ENCODE data around the gene IMP4. TPM values are rescaled to one million over a fixed set of nuclear protein-coding genes. Genes with fewer than 3 reads are reported as not detected.

Gene IMP4
- total and polyA plus RNA-seq, 2 of the 8 experiments (the other 6 are each of a cell fraction or from before 2014, with no cell fraction given): 96.8 to 194 TPM

DNA sequence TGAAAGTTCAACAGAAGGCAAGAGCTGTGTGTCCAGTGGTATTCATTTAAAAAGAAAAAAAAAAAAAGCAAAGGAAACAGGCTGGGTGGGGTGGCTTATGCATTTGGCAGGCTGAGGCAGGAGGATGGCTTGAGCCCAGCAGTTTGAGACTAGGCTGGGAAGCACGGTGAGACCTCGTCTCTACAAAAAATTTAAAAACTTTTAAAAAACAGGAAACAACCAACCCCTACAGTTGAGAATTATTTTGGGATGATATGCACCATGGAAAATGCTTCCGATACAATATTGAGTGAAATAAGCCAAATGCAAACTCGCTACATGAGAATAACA, 44.3 kb downstream of the IMP4 start:
- H3K23ac ChIP-seq (ENCODE audit: insufficient read length): no peak overlapping the region
- no peak overlapping the region for H2BK12ac ChIP-seq (ENCODE audit: low read depth, low read length)
- peaks cover 6% of the 10 kb centered on the region; the same call in 1 of the 2 replicates for H3K23me2 ChIP-seq (ENCODE audit: low read depth, low read length)
- peaks cover 0 to 10% (median 5%) of the 10 kb centered on the region in 4 experiments; a peak in 4 of 7 replicates for H3K27me3 ChIP-seq (replicated peaks in 1 of 4; ENCODE audit: control insufficient read depth in 3 of 4, extremely low read depth in 1 of 4, insufficient read depth in 3 of 4, low read length in 3 of 4)
- no peaks in the 10 kb centered on the region for H3K9me3 ChIP-seq (ENCODE audit: insufficient read depth in 2 of 2, low read depth in 1 of 2, low read length in 1 of 2)
- H2BK5ac ChIP-seq (ENCODE audit: low read depth, low read length): no peak overlapping the region
- no peaks in the 10 kb centered on the region for H3K79me1 ChIP-seq (ENCODE audit: low read depth, low read length)
- H3K79me2 ChIP-seq (ENCODE audit: control insufficient read depth in 1 of 2, insufficient read depth in 2 of 2, low read length in 2 of 2): no peaks in the 10 kb centered on the region
- no peak overlapping the region for H2BK15ac ChIP-seq (ENCODE audit: low read length)
- H3K4me3 ChIP-seq (ENCODE audit: extremely low read depth in 1 of 4, insufficient read depth in 2 of 4, low read depth in 3 of 4, low read length in 4 of 4): no peak overlapping the region
- DNase-seq (ENCODE audit: low read depth in 1 of 2, low spot score in 2 of 2) (no peak), FAIRE-seq (no peak)
- peaks cover 0 to 2% of the 10 kb centered on the region in 2 experiments for H4K20me1 ChIP-seq (replicated peaks in 1 of 2; ENCODE audit: control insufficient read depth in 1 of 2, insufficient read depth in 2 of 2, low read length in 2 of 2)
- no peak overlapping the region for H3K27ac ChIP-seq (ENCODE audit: low read depth, low read length)
- no peak overlapping the region for H3K9ac ChIP-seq (replicated peaks in 1 of 4; ENCODE audit: extremely low read depth in 1 of 4, low read depth in 3 of 4, low read length in 3 of 4)
- no peak overlapping the region for H3K18ac ChIP-seq (ENCODE audit: extremely low read depth, low read length)
- ChIA-PET POLR2A (ENCODE audit: partially characterized antibody) (no interaction called here), CTCF (ENCODE audit: partially characterized antibody) (interaction anchor here (4.8 to 5.2 kb wide), 2 partner anchors 9 to 14 kb away, joined by 27 to 34 read pairs; no protein-coding TSS in a partner anchor)
- H4K5ac ChIP-seq (ENCODE audit: insufficient read length, low read depth, low read length): no peak overlapping the region
- TF ChIP-seq ZNF274 (IDR thresholded peaks at IDR 0.05; ENCODE audit: borderline replicate concordance, extremely low read depth, low read length) (no peak), EGR1 (IDR thresholded peaks at IDR 0.05; ENCODE audit: borderline replicate concordance, low read depth, low read length) (no peak), JUN (IDR thresholded peaks at IDR 0.05; ENCODE audit: low read depth, low read length) (no peak), PHF8 (conservative IDR thresholded peaks at IDR 0.05; ENCODE audit: low read depth, low read length) (no peak), SP1 (IDR thresholded peaks at IDR 0.05; ENCODE audit: low read depth, low read length) (no peak), HDAC2 (IDR thresholded peaks at IDR 0.05; ENCODE audit: borderline replicate concordance in 1 of 2, low read depth in 2 of 2, low read length in 2 of 2) (no peak)
- TF ChIP-seq, protein P1, sequence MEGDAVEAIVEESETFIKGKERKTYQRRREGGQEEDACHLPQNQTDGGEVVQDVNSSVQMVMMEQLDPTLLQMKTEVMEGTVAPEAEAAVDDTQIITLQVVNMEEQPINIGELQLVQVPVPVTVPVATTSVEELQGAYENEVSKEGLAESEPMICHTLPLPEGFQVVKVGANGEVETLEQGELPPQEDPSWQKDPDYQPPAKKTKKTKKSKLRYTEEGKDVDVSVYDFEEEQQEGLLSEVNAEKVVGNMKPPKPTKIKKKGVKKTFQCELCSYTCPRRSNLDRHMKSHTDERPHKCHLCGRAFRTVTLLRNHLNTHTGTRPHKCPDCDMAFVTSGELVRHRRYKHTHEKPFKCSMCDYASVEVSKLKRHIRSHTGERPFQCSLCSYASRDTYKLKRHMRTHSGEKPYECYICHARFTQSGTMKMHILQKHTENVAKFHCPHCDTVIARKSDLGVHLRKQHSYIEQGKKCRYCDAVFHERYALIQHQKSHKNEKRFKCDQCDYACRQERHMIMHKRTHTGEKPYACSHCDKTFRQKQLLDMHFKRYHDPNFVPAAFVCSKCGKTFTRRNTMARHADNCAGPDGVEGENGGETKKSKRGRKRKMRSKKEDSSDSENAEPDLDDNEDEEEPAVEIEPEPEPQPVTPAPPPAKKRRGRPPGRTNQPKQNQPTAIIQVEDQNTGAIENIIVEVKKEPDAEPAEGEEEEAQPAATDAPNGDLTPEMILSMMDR (IDR thresholded peaks at IDR 0.05; ENCODE audit: control extremely low read depth in 1 of 3, insufficient read depth in 1 of 3, low read depth in 1 of 3, low read length in 3 of 3): no peak
- TF ChIP-seq, protein P2, sequence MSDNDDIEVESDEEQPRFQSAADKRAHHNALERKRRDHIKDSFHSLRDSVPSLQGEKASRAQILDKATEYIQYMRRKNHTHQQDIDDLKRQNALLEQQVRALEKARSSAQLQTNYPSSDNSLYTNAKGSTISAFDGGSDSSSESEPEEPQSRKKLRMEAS (IDR thresholded peaks at IDR 0.05): no peak
- H4K8ac ChIP-seq (ENCODE audit: extremely low read depth, insufficient read depth, low read length): no peak overlapping the region
- H2AFZ ChIP-seq (ENCODE audit: low read length): no peak overlapping the region
- peaks cover 0 to 7% (median 1%) of the 10 kb centered on the region in 4 experiments; a peak in 4 of 7 replicates for H3K4me1 ChIP-seq (replicated peaks in 1 of 4; ENCODE audit: control insufficient read depth in 3 of 4, insufficient read depth in 4 of 4, low read length in 3 of 4)
- H4K91ac ChIP-seq (replicated peaks; ENCODE audit: insufficient read length, low read length): no peak overlapping the region
- no peak overlapping the region for H3K4ac ChIP-seq (replicated peaks; ENCODE audit: insufficient read length, low read depth, low read length)
- no peak overlapping the region for H2BK20ac ChIP-seq (ENCODE audit: low read length)
- H3K4me2 ChIP-seq (ENCODE audit: insufficient read depth in 1 of 2, low read depth in 2 of 2, low read length in 2 of 2): no peak overlapping the region
- H3K14ac ChIP-seq (ENCODE audit: insufficient read length): no peak overlapping the region
- H3K36me3 ChIP-seq (ENCODE audit: control insufficient read depth in 2 of 4, insufficient read depth in 4 of 4, low read length in 3 of 4): no peaks in the 10 kb centered on the region
- no peak overlapping the region for H3K56ac ChIP-seq (replicated peaks; ENCODE audit: insufficient read length, low read depth, low read length)
- WGBS, 2 experiments (ENCODE audit: extremely low coverage in 1 of 2, insufficient coverage in 1 of 2, insufficient read length in 1 of 2, insufficient replicate concordance in 2 of 2, low coverage in 1 of 2, low lambda C conversion rate in 2 of 2, missing lambda C conversion rate in 1 of 2): 89% methylated on average over 4 of the region's 4 CpGs; no CpG with 5 or more reads in 1 of the 2 experiments
- H2BK120ac ChIP-seq (replicated peaks; ENCODE audit: low read depth, low read length): no peak overlapping the region
- H2AK5ac ChIP-seq (ENCODE audit: low read depth, low read length): no peak overlapping the region

Measured in H1 (cell line).